ENCODE results near the gene VWC2L. TPM values are rescaled to one million over a fixed set of nuclear protein-coding genes. Genes with fewer than 3 reads are reported as not detected.

The VWC2L gene
- total RNA-seq, 2 donors from 2014 or later, result not detected

- Mint-ChIP-seq H3K36me3 (no peaks in the 10 kb centered on the region), H3K27ac (no peak overlapping the region), H3K9me3 (no peaks in the 10 kb centered on the region)
- DNase-seq (ENCODE audit: low spot score in 2 of 2) (no peak), ATAC-seq (no peak)
These were observed 191.2 kb downstream of the VWC2L start for GRCh38 chr2:214601852-214602633.

GRCh38 chr2:214604861-214605260, 194.0 kb downstream of the VWC2L start:
- H3K27ac Mint-ChIP-seq, result no peak overlapping the region
- ATAC-seq, result no peak
- DNase-seq (ENCODE audit: low spot score in 2 of 2), result no peak
- H3K36me3 Mint-ChIP-seq, result no peaks in the 10 kb centered on the region
- H3K9me3 Mint-ChIP-seq, result no peaks in the 10 kb centered on the region

GRCh38 chr2:214607051-214607450, 196.2 kb downstream of the VWC2L start:
- ATAC-seq (no peak), DNase-seq (ENCODE audit: low spot score in 2 of 2) (no peak)
- H3K9me3 Mint-ChIP-seq, result no peaks in the 10 kb centered on the region
- no peak overlapping the region for H3K27ac Mint-ChIP-seq
- no peaks in the 10 kb centered on the region for H3K36me3 Mint-ChIP-seq

GRCh38 chr2:214611015-214611414, 200.2 kb downstream of the VWC2L start:
- no peaks in the 10 kb centered on the region for H3K36me3 Mint-ChIP-seq
- DNase-seq (ENCODE audit: low spot score in 2 of 2) (no peak), ATAC-seq (no peak)
- no peak overlapping the region for H3K27ac Mint-ChIP-seq
- H3K9me3 Mint-ChIP-seq, result peaks cover 0 to 5% of the 10 kb centered on the region in 2 donors

GRCh38 chr2:214624166-214624760, 213.4 kb downstream of the VWC2L start:
- Mint-ChIP-seq H3K9me3 (peaks cover 0 to 5% of the 10 kb centered on the region in 2 donors), H3K27ac (no peak overlapping the region), H3K36me3 (no peaks in the 10 kb centered on the region)
- no peak for DNase-seq (ENCODE audit: low spot score in 2 of 2)
- ATAC-seq, result no peak

GRCh38 chr2:214628091-214628490, 217.2 kb downstream of the VWC2L start:
- Mint-ChIP-seq H3K9me3 (peaks cover 0 to 9% of the 10 kb centered on the region in 2 donors), H3K27ac (no peak overlapping the region), H3K36me3 (no peaks in the 10 kb centered on the region)
- no peak for DNase-seq (ENCODE audit: low spot score in 2 of 2)
- ATAC-seq, result no peak
